HG02798 (cell line): ENCODE measurements around the gene TMC3.

Source experiments
- ATAC-seq: cut with Tn5 transposase; IDR thresholded peaks from one replicate; pipeline ENCODE4 v1.9.1; 2021; ENCODE audit warnings: mild to moderate bottlenecking; ENCODE audit not compliant: unreplicated experiment, poor library complexity

TMC3 gene

DNA sequence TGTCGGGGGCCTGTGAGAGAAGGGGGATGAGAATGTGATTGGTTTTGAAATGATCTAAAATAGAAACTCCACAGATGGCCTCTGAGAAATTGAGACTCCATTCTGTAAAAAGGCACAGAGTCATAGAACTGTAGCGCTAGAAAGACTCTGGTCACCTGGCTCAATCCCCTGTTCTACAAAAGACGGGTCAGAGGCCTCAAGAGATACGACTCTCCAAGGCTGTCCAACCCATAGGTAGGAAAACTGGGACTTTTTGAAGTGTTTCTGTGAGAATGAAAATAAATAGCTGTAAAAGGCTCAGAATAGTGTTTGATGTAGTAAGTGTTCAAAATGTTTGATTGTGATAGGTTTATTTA lies 11.7 kb upstream of the TMC3 start:
- ATAC-seq, result no peak

- no peak for ATAC-seq
These were observed 11.1 kb upstream of the TMC3 start for GRCh38 chr15:81384891-81385720.

DNA sequence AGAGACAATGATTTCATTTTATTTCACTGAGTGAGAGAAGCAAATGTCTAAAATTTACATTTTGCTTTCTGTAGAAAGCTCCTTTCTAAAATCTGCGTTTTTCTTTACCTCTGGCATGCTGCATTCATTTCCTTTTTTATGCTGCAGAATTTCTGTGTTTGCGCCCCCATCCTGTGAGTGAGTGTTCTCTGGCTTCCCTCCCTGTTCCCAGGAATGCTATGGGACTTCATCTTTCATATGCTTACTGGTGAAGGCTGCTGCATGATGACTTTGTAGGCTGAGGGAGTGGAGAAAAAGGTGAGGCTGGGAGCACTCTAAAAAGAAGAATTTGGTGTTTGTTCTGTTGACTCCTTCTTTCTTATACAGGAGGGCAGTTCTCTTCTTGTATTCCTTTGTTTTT lies 7.7 kb upstream of the TMC3 start:
- no peak for ATAC-seq

GRCh38 chr15:81380668-81381067 lies 6.7 kb upstream of the TMC3 start:
- ATAC-seq, result no peak

DNA sequence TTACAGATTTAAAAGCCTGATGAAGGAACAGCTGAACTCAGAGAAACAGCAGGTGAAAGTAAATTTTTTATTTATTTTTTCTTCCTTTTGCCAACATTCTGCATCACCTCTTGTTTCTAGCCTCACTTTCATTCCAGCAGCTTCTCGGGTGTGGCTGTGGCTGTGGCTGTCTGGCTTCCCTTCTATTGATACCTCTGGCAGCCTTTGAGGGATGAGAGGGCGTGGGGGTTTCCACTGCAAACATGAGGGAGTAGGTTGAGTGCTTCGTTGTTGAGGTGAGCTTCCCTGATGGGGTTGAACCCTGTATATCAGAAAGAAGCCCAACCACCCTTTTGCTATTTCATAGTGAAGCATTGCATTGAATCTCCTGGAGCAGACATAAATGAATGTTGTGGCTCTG lies 6.2 kb upstream of the TMC3 start:
- ATAC-seq, result no peak

DNA sequence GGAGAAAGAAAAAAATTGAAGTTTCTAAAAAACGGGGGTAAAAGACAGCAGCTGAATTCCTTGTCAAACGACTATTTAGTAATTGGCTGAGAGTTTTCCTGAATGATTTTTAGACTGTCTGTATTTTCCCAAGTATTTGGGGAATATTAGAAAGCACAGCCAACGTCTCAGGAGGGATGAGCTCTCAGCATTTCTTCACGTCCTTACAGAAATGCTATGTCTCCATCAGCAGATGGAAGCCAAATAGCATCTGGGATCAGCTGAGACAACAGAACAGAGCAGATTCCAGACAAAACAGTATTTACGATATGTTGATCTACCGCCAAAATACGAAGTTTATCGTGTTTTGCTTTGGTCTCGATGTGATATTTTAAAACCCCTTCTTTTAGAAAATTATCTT lies 5.3 kb upstream of the TMC3 start:
- no peak for ATAC-seq

- ATAC-seq, result no peak
These were observed 4.4 kb upstream of the TMC3 start for GRCh38 chr15:81378443-81378842.

- no peak for ATAC-seq
These were observed 3.9 kb upstream of the TMC3 start for GRCh38 chr15:81377871-81378270.

- no peak for ATAC-seq
These were observed 2.2 kb upstream of the TMC3 start for GRCh38 chr15:81376231-81376630.

DNA sequence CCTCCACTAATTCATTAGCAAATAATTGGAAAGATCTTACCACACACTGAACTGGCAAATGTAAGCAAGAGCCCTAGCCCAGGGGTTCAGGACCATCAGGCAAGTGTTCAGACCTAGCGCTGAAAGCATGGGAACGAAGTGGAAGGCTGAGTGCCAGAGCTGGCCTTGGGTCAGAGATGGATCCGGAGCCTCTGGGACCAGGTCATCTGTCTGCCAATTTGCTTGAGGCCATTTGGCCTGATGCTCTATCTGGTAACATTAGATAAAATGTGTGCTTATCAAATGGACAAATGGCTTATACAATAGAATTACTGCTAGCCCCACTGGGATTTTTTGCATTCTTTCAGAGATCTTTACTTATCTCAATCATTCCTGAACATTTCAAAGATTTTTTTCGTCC lies 1.4 kb upstream of the TMC3 start:
- no peak for ATAC-seq

DNA sequence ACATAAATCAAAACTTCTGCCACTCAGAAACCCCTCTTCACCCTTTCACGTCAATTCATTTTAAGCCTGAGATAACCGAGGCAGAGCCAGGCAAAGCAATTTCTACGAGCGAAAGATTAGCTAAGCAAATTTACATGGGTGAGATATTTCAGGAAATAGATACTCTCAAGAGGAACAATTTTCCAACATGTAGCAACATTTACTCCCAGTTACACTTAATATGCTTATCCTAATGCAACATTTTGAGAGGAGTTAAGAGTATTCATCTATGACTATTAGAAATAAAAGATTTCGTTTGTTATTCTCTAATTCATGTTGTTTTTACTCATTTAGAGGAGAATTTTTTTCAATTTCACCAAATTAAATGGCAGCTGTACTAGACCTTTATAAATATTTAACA lies 837 bp downstream of the TMC3 start:
- ATAC-seq, result no peak

DNA sequence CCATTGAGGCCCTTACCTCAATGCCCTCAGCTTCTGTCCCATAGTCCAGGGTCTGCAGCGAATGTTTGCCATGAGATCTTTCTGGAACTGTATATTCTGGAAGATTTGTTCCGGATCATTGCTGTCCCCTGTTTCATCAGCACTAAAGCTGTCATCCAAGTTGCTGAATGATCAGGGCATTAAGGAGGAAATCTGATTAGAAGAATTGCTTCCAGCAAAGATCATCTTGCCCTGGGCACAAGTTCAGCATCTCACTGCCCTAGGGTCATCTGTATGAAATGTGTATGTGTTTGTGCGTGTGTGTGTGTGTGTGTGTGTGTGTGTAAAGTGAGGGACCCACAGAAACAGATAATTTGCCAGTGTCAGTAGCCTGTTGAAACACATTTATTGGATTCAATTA lies 1.4 kb downstream of the TMC3 start:
- ATAC-seq, result no peak

GRCh38 chr15:81363718-81364500 lies 10.1 kb downstream of the TMC3 start:
- ATAC-seq, result no peak

DNA sequence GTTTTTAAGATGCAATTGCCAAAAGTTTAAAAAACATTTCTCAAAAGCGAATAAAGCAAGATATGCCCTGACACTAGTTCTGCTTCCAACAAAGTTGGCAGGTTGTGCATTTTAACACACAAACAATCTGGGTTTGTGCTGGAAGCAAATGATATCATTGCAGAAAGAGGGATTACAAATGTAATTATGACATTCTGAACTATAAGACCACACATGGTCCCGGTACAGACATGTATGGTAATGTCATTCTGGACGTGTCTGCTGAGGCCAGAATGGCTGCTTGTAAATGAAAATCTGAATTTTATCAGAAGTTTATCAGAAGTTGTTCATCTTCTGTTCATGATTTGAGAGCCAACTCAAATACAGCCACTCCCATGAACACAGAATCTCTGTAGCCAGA lies 10.7 kb downstream of the TMC3 start:
- ATAC-seq, result no peak

- ATAC-seq, result no peak
These were observed 11.2 kb downstream of the TMC3 start for GRCh38 chr15:81362790-81363189.

DNA sequence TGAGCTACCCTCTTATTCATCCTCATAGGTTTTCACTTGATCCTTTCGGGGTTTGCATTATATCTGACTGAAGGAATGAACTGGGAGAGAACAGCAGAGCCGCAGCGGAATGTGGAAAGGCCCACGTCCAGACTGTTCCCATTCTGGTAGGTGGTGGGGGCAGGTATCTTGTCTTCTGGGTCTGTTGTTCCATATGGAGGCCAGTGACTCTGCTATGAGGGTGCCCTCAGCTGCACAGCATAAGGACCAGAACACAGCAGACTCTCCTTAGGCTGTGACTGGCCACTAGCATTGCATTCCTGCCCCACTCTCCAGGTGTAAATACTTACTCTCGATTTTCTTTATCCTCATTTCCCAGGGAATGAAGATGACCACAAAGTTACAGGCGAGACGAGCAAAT lies 12.1 kb downstream of the TMC3 start:
- ATAC-seq, result no peak

DNA sequence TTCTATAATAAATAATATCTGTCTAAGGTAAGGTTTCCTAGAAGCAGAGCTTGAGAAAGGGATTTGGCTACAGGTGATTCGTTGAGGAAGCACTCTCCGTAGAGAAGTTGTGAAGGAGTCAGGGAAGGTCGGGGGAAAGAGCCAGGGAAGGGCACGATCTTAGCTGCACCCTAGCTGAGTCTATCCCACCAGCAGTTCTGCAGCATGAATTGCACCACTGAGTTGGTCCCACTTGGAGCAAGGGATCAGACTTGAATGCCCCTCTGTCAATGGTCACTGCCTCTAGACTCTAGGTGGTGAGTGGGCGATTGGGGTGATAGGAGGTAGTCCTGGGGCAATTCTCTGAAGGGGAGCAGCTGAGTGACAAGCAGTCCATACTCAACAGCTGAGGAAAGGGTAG lies 13.5 kb downstream of the TMC3 start:
- ATAC-seq, result no peak

DNA sequence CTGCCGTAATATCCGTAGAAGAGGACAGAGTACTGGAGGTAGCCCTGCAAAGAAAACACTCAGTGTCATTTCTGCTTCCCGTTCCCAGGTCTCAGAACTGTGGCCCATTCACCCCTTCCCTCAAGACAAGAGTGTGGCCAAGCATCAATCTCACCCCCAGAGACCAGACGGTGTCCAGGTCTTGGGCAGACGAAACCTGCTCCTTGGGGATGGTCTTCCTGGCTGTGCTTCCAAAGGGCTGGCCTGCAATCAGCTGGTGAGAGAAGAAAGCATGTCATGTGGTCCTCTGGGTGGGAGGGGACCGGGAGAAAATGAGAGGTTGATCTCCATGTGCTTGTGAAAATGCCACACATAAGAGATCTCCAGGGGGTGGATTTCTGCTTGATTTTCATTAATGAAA lies 15.8 kb downstream of the TMC3 start:
- ATAC-seq, result no peak

- ATAC-seq, result no peak
These were observed 16.8 kb downstream of the TMC3 start for GRCh38 chr15:81357180-81357686.

DNA sequence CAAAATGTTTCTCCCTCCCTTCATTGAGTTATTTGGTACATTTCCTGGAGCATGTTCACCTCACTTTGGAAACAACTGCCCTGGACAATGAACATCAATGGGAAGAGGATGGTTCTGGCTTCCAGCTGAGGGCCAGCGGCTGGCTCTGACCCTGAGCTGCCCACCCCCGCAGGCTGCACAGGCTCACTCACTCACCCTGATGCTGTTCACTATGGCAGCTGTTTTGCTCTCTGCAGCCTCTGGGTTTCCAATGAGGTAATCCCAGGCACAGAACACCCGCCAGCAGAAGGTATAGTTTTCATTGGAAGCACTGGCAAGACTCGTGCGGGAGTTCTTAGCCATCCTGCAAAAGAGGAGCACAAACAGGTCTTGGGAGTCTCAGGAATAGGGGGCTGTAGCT lies 17.8 kb downstream of the TMC3 start:
- no peak for ATAC-seq

- ATAC-seq, result no peak
These were observed 22.4 kb downstream of the TMC3 start for GRCh38 chr15:81351651-81352050.

- ATAC-seq, result no peak
These were observed 24.7 kb downstream of the TMC3 start for GRCh38 chr15:81349271-81349670.
